ENCODE data around the gene SERPINB6.
"Not testable (repeated sequence)": the region's sequence is repeated elsewhere in the genome, so short reads cannot be mapped to it uniquely, and the experiment has no call there.

SERPINB6 gene

DNA sequence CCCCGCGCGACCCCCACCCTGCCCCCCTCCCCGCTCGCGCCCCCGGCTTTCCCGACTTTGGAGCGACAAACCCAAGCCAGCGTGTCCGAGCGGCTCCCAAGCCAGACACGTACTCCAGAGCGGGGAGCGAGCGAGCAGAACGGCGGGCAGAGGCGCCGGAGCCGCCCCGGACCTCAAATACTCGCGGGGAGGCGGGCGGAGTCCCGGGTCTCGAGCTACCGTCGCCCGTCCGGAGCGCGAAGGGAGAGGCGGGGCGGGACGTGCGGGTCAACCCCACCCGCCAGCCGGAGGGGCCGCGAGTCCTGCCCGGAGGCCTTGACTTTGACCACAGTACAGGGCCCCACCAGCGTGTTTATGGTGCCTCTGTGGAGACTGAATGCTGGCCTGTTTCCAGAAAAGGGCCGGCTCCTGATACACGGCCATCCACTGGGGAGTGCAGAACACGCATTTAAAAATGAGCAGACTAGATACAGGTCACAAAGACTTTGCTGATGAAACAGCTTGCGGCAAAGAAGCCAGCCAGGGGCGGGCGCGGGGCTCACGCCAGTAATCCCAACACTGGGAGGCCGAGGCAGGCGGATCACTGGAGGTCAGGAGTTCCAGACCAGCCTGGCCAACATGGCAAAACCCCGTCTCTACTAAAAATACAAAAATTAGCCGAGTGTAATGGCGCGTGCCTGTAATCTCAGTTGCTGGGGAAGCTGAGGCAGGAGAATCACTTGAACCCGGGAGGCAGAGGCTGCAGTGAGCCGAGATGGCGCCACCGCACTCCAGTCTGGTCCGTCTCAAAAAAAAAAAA is at the start of gene SERPINB6:
TSS of gene SERPINB6 (minus strand) at position 148 of the 799 bp plus-strand sequence. CDS start 12,235 bp downstream, outside the sequence.
- no peak for DNase-seq

DNA sequence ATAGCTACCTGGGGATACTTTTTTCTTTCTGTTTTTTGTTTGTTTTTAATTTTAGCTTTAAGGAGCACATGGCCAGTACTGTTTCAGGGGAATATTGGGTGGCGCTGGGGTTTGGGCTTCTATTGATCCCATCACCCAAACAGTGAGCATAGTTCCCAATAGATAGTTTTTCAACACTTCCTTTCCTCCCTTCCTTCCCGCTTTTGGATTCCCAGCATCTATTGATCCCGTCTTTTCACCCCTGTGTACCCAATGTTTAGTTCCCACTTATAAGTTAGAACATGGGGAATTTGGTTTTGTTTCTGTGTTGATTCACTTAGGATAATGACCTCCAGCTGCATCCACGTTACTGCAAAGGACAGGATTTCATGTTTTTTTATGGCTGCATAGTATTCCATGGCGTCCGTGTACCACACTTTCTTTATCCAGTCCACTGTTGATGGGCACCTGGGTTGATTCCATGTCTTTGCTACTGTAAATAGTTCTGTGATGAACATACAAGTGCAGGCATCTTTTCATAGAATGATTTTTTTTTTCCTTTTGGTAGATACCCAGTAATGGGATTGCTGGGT is 48.5 kb upstream of the SERPINB6 start:
- no peak for DNase-seq

DNA sequence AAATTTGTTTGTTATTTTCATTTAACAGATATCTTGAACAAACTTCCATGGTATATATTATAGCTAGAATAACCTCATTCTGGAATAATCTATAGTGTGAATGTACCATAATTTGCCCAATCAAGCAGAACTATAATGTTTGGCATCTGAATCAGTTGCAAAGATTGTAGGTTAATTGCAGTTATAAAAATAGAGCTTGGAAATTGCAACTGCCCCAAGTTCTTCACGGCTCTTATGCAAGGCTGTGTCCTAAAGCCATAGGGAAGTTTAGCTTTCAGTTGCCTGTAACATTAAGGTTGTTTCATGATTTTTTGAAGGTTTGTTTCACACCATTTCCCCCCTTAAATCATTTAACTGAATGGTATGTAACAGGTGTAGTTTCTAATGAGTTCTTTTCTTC is 47.7 kb upstream of the SERPINB6 start:
- no peak for DNase-seq

DNA sequence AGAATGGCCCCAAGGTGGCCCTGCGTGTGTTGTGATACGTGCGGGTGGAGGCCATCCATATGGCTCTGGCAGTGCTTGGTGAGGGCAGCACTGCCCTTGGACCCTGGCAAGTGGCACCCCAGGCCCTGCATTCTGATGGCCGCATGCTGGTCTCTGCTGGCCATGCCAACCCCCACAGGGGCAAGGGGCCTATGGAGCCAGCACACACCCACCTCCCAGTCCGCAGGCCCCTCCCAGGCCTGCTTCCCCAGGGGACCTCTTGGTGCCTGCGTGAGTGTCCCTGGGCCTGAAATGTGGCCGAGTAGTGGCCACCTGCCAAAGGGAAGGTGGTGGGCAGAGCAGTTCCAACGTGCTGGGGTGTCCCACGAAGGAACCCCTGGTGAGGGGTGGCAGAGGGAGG is 45.9 kb upstream of the SERPINB6 start:
- no peak for DNase-seq

DNA sequence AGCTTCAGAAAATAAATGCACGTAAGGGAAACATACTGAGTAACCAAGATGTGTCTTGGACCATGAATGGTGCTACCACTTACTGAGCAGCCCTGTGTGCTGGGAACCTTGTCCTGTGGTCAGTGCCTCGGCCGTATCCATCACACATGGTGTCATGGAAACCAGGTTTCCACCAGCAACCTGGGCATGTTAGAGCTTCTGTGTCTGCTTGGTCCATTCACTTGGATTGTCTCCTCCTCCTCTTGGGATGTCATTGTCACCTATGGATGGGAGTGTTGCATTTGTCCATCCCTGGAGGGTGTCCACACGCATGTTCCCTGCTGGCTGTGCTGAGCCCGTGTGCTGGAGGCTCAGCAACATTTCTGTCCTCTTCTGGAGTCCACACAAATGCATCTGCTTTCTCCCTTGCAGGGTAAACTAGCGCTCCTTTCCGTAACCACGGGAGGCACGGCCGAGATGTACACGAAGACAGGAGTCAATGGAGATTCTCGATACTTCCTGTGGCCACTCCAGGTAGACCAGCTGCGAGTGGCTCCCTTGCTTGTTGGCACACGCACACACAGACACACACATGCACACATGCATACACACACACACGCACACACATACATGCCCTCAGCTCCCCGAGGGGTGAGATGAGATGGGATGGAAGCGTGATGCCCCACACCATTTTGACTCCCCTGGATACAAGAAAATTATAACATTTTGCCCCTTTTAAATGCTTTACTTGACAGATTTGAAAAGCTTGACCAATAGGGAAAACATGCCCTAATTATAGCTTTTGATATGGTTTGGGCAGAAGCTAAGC is 45.3 kb upstream of the SERPINB6 start:
- no peak for DNase-seq

DNA sequence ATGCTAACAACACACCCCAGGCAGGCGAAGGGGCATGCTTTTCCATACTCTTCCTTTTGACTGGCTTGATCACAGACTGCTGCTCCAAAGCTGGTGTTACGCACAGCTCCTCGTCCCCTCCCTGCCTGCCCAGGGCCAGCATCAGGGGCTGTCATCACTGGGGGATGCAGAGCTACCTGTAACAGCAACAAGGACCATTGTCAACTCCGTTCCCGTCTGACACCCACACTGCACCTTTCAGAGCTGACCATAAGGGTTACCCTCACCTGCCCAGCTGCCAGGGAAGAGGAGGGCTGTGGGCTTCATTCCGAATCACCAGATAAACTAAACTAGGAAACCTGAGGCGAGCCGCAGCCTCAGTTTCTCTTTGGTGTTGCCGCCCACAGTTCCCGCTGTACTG is 43.8 kb upstream of the SERPINB6 start:
- DNase-seq = no peak

DNA sequence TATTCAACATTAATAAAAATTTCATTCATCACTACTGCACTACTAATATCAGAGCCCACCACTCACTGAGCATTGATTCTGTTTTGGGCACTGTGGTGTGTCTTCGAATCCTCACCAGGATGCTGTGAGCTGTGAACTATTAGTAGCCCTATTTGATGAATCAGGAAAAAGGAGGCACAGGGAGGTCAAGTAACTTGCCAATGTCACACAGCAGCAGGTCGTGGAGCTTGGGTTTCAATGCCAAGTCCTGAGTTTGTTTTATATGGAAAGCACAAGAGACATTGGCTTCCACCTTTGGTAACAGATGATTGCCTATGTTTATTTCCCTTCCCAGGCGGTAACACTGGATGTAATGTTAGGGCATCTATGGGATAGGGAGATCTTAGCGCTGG is 43.3 kb upstream of the SERPINB6 start:
- DNase-seq = no peak

DNA sequence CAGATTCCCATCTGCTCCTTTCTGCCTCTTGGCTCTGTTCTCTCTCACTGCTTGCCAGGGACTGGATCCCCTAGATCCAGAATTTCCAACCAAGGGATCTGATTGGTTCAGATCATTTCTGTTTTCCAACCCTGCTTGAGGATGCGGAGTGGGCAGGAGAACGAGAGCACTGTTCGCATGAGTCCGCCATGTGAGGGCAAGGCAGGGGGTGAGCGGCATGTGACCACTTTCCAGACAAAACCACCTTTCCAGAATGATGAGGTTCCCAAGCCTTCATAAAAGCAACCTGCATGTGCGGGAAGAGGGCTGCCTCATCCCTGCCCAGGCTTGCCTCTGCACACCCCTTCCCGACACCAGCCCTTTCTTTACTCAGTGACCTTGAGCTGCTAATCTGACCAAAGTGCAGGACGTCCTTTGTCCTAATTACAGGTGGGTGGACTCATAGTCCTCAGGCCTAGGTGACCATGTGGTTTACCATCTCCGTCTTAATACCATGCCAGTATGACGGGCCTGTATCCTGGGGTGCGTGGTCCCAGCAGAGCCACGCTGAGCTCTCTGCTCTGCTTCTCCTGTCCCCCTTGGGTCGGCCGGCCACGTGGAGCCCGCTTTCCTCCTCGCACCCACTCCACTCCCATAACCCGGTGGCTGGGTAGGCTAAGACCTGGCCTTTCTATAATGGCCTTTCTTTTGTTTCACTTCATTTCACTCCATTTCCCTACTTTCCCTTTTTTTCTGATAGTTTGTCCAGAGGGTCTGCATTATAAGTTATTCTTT is 42.7 kb upstream of the SERPINB6 start:
- DNase-seq = no peak

DNA sequence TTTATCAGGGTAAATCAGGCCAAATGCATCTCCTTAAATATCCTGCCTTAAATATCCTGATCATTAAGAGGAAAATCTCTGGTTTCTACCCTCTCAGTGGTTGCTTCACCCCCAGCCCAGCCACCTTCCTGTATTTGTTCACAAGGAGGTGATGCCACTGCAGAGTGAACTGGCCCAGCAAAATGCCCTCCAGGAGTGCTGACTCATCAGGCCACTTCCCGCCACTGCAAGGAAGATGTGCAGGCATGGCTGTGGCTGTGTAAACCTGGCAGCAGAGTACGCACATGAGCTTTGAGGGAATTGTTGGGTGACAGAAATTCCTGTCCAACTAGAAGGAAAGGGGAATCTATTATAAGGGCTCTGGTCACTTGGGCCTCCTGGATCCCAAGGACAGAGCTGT is 42.1 kb upstream of the SERPINB6 start:
- peak; percentile 26 for DNase-seq

DNA sequence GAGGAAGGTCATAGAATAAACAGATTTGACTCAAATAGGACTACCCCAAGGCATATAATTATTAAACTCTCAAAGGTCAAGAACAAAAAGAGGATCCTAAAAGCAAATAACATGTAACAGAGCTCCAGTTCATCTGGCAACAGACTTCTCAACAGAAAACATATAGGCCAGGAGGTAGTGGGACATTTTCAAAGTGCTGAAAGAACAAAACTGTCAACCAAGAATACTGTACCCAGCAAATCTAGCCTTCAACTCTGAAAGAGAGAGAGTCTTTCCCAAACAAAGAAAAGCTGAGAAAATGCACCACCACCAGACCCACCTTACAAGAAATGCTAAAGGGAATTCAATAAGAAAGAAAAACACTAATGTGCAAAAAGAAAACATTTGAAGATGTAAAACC is 40.2 kb upstream of the SERPINB6 start:
- DNase-seq = no peak

DNA sequence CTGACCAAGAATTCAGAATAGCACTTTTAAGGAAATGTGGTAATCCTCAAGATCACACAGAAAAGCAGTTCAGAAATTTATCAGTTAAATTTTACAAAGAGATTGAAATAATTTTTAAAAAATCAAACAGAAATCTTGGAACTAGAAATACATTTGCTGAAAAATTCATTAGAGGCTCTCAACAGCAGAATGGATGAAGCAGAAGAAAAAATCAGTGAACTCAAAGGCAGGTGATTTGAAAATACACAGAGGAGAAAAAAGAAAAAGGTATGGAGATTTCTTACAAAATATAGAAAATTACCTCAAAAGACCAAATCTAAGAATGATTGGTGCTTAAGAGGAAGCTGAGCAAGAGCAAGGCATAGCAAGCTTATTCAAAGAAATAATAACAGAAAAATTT is 39.8 kb upstream of the SERPINB6 start:
- DNase-seq = no peak

DNA sequence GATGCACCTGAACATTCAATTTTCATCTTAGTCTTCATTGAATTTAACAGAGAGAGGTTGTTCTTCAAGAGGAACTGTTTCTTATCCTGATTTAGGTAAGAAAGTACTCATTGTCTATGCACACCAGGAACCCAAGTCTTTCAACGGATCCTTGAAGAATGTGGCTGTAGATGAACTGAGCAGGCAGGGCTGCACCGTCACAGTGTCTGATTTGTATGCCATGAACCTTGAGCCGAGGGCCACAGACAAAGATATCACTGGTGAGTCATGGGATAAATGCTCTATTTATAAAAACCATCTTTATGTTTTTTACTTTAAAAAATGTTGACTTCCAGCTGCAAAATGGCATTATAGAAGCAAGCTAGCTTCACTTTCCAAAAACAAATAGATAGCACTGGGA is 38.6 kb upstream of the SERPINB6 start:
- no peak for DNase-seq

DNA sequence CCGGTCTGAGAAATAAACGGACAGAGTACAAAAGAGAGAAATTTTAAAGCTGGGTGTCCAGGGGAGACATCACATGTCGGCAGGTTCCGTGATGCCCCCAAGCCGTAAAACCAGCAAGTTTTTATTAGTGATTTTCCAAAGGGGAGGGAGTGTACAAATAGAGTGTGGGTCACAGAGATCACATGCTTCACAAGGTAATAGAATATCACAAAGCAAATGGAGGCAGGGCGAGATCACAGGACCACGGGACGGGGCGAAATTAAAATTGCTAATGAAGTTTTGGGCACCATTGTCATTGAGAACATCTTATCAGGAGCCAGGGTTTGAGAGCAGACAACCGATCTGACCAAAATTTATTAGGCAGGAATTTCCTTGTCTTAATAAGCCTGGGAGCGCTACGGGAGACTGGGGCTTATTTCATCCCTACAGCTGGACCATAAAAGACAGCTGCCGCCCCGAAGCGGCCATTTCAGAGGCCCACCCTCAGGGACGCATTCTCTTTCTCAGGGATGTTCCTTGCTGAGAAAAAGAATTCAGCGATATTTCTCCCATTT is 37.4 kb upstream of the SERPINB6 start:
- not testable (repeated sequence) for DNase-seq

DNA sequence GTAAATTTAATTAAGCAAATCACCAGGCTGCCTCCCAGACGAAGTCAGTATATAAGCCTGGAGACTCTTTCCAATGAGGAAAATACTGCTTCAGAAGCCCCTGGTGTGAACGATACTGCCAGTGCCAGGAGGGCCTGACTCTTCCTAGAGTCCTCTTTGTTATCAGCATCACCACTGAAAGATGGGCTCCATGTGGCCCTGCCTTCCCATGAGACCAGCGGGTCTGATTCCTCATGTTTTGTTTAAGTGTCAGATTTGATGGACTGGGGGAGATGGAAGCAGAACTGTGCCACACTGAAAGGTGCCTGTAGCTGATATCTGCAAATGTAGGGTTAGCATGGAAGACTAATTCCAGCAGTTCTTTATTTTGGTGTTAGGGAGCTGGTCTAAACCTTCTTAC is 36.2 kb upstream of the SERPINB6 start:
- no peak for DNase-seq

DNA sequence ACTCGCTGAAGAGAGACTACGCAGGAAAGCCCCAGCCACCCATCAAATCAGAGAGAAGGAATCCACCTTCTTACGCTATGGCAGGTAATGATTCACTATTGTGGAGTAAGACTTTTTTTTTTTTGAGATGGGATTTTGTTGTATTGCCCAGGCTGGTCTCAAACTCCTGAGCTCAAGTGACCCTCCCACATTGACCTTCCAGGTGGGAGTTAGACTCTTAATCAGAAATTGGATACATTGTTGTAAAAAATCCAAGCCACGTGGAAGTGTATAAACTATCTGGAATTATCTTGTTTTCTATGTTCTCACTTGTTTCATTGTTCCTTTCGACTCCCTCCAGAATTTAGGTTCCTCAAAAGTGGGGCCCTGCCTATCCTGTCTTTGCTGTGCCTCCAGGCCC is 35.1 kb upstream of the SERPINB6 start:
- DNase-seq = no peak

DNA sequence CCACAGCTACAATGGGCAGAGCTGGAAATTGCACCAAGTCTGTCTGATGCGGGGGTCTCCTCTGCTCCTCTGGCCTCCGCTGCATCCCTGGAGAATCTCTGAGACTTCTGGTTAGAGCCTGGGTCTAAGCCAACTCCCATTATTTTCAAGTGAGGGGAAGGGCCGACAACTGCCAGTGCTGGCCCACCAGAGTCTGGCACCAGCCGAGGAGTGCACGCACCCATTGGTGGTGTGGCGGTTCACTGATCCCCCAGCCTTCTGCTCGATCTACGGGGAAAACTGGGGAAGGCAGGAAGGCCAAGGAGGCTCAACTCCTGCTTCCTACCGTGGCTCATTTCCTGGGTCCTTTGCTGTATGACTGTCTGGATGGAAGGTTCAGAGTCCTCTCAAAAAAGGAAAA is 34.5 kb upstream of the SERPINB6 start:
- DNase-seq = no peak

DNA sequence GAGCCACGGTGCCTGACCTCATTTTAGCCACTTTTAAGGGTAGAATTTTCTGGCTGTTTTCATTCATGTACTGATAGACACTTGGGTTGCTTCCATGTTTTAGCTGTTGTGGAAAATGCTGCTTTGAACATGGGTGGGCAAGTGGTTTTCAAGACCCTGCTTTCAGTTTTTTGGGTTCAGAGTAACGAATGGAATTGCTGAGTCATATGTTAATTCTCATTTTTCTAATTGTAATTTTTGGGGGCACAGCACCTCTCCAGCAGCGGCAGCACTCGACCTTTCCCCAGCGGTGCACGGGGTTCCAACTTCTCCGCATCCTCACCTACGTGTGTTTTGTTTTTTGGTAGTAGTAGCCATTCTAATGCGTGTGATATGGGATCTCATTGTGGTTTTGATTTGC is 33.7 kb upstream of the SERPINB6 start:
- DNase-seq = no peak

DNA sequence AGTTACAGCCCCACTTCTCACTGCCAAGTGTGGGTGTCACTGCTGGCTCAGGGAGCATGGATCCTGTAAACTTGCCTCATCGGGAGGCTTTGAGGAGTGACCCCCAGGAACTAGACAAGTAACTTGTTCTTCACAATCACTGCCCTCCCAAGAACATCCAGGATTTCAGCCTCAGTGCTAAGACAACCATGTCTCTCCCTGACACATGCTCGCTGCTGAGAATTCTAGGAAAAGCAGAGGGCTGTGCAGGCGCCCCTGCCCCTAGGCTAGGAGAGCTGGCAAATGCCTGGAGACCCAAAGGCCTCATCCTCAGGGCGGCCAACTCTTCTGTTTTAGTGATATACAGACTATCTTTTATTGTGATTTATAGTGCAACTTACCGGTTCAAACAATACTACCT is 31.9 kb upstream of the SERPINB6 start:
- DNase-seq = not testable (repeated sequence)

DNA sequence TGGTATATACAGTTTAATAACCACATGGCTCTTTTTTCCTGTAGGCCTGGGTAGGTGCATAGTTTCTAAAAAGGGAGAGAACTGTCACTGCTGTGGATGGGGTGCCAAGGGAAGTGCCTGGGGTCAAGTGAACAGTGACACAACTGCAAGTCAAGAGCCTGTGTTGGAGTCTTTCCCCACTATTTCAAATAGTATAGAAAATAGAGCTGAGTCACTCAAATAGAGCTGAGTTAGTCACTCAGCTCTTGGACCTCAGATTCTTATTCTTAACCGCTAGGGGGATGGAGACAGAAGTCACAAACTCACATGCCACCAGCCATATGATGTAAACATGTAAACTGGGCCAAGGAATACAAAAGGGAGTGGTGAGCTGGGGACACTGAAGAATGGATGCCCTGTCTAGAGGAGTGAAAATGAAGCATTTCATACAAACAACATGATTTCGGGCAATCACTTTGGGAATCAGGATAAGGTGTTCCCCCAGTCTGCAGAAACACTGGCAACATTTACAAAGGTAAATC is 30.5 kb upstream of the SERPINB6 start:
- DNase-seq = peak; percentile 35

DNA sequence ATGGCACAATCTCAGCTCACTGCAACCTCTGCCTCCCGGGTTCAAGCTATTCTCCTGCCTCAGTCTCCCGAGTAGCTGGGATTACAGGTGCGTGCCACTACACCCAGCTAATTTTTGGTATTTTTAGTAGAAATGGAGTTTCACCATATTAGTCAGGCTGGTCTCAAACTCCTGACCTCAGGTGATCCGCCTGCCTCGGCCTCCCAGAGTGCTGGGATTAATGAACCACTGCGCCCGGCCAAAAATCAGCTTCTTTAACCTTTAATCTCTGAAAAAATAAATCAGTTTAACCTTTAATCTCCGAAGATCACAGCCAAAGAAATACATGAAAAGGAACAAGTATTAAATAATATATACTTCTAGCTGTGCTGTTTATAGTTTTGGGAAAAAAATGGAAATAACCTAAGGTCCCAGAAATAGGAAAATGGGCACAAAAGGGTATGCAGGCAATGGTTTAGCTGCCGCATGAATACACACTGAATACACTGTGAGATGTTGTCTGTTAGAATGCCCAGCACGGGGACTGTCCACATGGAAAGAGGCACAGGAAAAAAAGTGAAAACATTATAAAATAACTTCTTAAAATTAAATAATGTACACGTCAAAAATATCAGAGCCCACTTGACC is 29.9 kb upstream of the SERPINB6 start:
- no peak for DNase-seq

DNA sequence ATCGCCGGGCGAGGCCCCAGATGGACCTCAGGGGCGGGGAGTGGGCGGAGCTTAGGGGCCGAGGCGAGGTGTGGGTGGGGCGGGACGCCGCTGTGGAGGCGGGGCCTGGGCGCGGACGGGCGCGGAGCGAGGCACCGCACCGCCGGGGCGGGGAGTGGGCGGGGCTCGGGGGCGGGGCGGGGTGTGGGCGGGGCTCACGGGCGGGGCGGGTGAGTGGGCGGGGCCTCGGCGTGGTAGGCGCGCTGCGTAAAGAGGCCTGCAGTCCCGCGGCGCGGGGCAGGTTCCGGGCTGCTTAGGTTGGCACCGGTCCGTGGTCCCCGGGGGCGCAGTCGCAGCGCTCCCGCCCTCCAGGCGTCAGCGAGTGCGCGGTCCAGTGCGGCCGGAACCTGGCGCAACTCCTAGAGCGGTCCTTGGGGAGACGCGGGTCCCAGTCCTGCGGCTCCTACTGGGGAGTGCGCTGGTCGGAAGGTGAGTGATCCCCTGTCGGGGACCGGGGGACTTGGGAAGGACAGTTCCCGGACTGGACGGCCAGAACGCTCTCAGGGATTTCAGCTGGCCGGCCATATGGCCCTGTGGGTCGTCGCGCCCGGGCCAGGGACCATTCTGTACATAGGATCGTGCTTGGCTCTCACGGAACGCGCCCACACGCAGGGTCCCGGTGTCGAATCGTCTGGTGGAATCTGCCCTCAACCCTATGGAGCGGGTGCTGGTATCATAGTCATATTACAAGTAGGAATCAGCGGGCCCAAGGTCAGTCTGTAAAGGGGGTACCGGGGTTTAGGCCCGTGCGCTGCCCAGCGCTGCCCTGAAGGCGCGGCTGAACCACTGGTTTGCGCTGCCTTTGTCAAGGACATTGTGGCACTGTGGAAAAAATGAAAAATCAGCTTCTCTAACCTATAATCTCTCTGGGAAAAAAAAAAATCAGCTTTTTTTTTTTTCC is 28.5 kb upstream of the SERPINB6 start, which contains the start of gene NQO2:
TSS of gene NQO2 (plus strand) at position 277 of the 940 bp plus-strand sequence. CDS start 6,659 bp downstream, outside the sequence.
- peak; percentile 74 for DNase-seq
